Neuronal stem cell (in vitro differentiated cells): ENCODE data around the gene LAG3.

ENCODE experiments used
- DNase-seq: peaks from one replicate; pipeline ENCODE4 v3.0.0-alpha.2; 2013; ENCODE audit warnings: low spot score
- H2AFZ ChIP-seq: one replicate; pipeline ENCODE4 v1.6.1; 2013; ENCODE audit warnings: mild to moderate bottlenecking, low read length, inconsistent platforms
- H2AK5ac ChIP-seq: 2 replicates; pipeline ENCODE4 v1.6.1; 2013; ENCODE audit warnings: low read depth, mild to moderate bottlenecking, inconsistent platforms, low read length, moderate library complexity, mixed read lengths
- H2BK120ac ChIP-seq: 2 replicates; pipeline ENCODE4 v1.6.1; 2013; ENCODE audit warnings: low read depth, mild to moderate bottlenecking, inconsistent platforms, low read length, moderate library complexity, mixed read lengths
- H2BK12ac ChIP-seq: one replicate; pipeline ENCODE4 v1.6.1; 2013; ENCODE audit warnings: low read length, inconsistent platforms
- H2BK15ac ChIP-seq: 2 replicates; pipeline ENCODE4 v1.6.1; 2013; ENCODE audit warnings: mild to moderate bottlenecking, low read length, inconsistent platforms, mixed read lengths
- H2BK5ac ChIP-seq: one replicate; pipeline ENCODE4 v1.6.1; 2013; ENCODE audit warnings: inconsistent platforms, mild to moderate bottlenecking, low read length, moderate library complexity
- H3K14ac ChIP-seq: one replicate; pipeline ENCODE4 v1.6.1; 2013; ENCODE audit warnings: low read length, inconsistent platforms
- H3K18ac ChIP-seq: 2 replicates; pipeline ENCODE4 v1.6.1; 2013; ENCODE audit warnings: low read length, inconsistent platforms
- H3K23ac ChIP-seq: 2 replicates; pipeline ENCODE4 v1.6.1; 2013; ENCODE audit warnings: low read depth, mild to moderate bottlenecking, mixed read lengths, low read length, inconsistent platforms; ENCODE audit not compliant: poor library complexity
- H3K27ac ChIP-seq: replicated peaks from 3 replicates; pipeline ENCODE4 v1.5.1; 2013; ENCODE audit warnings: low read length, inconsistent platforms
- H3K27me3 ChIP-seq, 3 experiments: 2 replicates each; pipeline ENCODE4 v1.6.1; 2013; ENCODE audit warnings: low read length in 3 of 3, mild to moderate bottlenecking in 2 of 3, inconsistent platforms in 1 of 3, low read depth in 1 of 3, mixed read lengths in 1 of 3, moderate library complexity in 1 of 3; ENCODE audit not compliant: control insufficient read depth in 3 of 3, insufficient read depth in 3 of 3
- H3K36me3 ChIP-seq, 2 donors: replicated peaks in 1 of 2; 2 replicates each; pipeline ENCODE4 v1.6.1; 2013; ENCODE audit warnings: low read length in 2 of 2; ENCODE audit not compliant: control insufficient read depth in 2 of 2, insufficient read depth in 2 of 2
- H3K4ac ChIP-seq: 2 replicates; pipeline ENCODE4 v1.6.1; 2013; ENCODE audit warnings: inconsistent platforms, mild to moderate bottlenecking, low read length, moderate library complexity
- H3K4me1 ChIP-seq, 2 donors: 1 replicate in 1 of 2; 2 replicates in 1 of 2; pipeline ENCODE4 v1.6.1; 2013; ENCODE audit warnings: low read length in 2 of 2, low read depth in 1 of 2; ENCODE audit not compliant: control insufficient read depth in 2 of 2, insufficient read depth in 1 of 2
- H3K4me2 ChIP-seq: one replicate; pipeline ENCODE4 v1.6.1; 2013; ENCODE audit warnings: mild to moderate bottlenecking, low read length, inconsistent platforms; ENCODE audit not compliant: insufficient read depth, poor library complexity, severe bottlenecking
- H3K4me3 ChIP-seq, 2 donors: 2 replicates each; pipeline ENCODE4 v1.5.1; 2013; ENCODE audit warnings: low read length in 2 of 2, mild to moderate bottlenecking in 2 of 2, inconsistent platforms in 1 of 2, moderate library complexity in 1 of 2
- H3K79me1 ChIP-seq: one replicate; pipeline ENCODE4 v1.6.1; 2013; ENCODE audit warnings: low read depth, mild to moderate bottlenecking, inconsistent platforms, low read length, moderate library complexity
- H3K9ac ChIP-seq: one replicate; pipeline ENCODE4 v1.6.1; 2013; ENCODE audit warnings: mild to moderate bottlenecking, low read depth, low read length, inconsistent platforms; ENCODE audit not compliant: poor library complexity
- H3K9me3 ChIP-seq, 2 donors: replicated peaks in 1 of 2; 2 replicates each; pipeline versions ENCODE3 to v1.6.1; 2013; ENCODE audit warnings: low read length in 2 of 2, mild to moderate bottlenecking in 2 of 2, inconsistent platforms in 1 of 2, low read depth in 1 of 2, mixed read lengths in 1 of 2, moderate library complexity in 1 of 2; ENCODE audit not compliant: control insufficient read depth in 2 of 2, insufficient read depth in 1 of 2
- H4K8ac ChIP-seq: one replicate; pipeline ENCODE4 v1.6.1; 2013; ENCODE audit warnings: low read depth, mild to moderate bottlenecking, inconsistent platforms, low read length, moderate library complexity
- H4K91ac ChIP-seq: one replicate; pipeline ENCODE4 v1.6.1; 2013; ENCODE audit warnings: low read length, low read depth, mild to moderate bottlenecking, inconsistent platforms; ENCODE audit not compliant: poor library complexity
- WGBS, 2 donors: extraction: QIAGEN DNeasy Blood & Tissue Kit; methylation state at CpG; one replicate each; pipeline ENCODE4 v1.1.7; 2013; ENCODE audit warnings: missing lambda C conversion rate in 2 of 2, mixed read lengths in 1 of 2; ENCODE audit not compliant: insufficient read length in 2 of 2, insufficient replicate concordance in 1 of 2; ENCODE audit errors: extremely low coverage in 2 of 2; 5-methylcytosine and 5-hydroxymethylcytosine counted together

The LAG3 gene

GRCh38 chr12:6827437-6827911 is 55.2 kb downstream of the LAG3 start:
- peak overlapping the region; percentile 60 for H2AFZ ChIP-seq
- peak overlapping the region; percentile 83 for H3K27ac ChIP-seq
- H3K4ac ChIP-seq, result peak overlapping the region; percentile 71
- H3K23ac ChIP-seq, result no peak overlapping the region
- no peak overlapping the region for H4K91ac ChIP-seq
- peak overlapping the region; percentile 82 for H2BK15ac ChIP-seq
- H4K8ac ChIP-seq, result no peak overlapping the region
- peak overlapping the region; percentile 63 for H3K18ac ChIP-seq
- H2BK5ac ChIP-seq, result no peak overlapping the region
- peaks cover 36% of the 10 kb centered on the region for H3K79me1 ChIP-seq
- H3K27me3 ChIP-seq, result no peaks in the 10 kb centered on the region
- peak overlapping the region; percentile 38 for H3K4me2 ChIP-seq
- H3K4me1 ChIP-seq, result peaks cover 16 to 28% of the 10 kb centered on the region in 2 donors
- no peak overlapping the region for H3K9ac ChIP-seq
- peaks cover 29% of the 10 kb centered on the region in 2 donors for H3K36me3 ChIP-seq
- H2BK120ac ChIP-seq, result no peak overlapping the region
- H3K9me3 ChIP-seq, result peaks cover 0 to 3% of the 10 kb centered on the region in 2 donors
- WGBS, 2 donors, result no CpG with 5 or more reads among the region's 8 CpGs
- H2BK12ac ChIP-seq, result peak overlapping the region; percentile 75
- peak overlapping the region; percentile 96 for H2AK5ac ChIP-seq
- no peak overlapping the region for H3K14ac ChIP-seq
- DNase-seq, result peak; percentile 83
- H3K4me3 ChIP-seq, result peak overlapping the region in 1 of 2 donors; percentile 25
